HG03135 (cell line): ENCODE data around the gene NTM.

ENCODE experiments used
- ATAC-seq: cut with Tn5 transposase; IDR thresholded peaks from one replicate; pipeline ENCODE4 v1.9.1; 2021; ENCODE audit warnings: mild to moderate bottlenecking, moderate library complexity; ENCODE audit not compliant: unreplicated experiment

The NTM gene

DNA sequence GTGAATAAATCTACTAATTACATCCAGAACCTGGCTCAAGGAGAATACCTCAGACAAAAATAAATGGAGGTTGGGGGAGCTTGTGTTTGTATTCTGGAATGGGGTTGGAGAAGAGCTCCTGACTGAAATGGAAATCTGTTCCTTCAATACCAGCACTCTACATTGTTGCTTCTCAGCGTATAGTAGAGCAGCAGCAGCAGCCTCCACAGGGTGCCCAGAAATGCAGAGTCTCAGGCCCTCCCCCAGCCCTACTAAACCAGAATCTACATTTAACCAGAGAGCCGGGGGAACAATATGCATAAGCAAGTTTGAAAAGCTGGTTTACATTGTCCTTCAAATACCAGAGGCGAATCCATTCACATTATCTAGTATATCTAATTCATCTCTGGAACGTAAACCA is 474.8 kb downstream of the NTM start:
- ATAC-seq, result no peak

DNA sequence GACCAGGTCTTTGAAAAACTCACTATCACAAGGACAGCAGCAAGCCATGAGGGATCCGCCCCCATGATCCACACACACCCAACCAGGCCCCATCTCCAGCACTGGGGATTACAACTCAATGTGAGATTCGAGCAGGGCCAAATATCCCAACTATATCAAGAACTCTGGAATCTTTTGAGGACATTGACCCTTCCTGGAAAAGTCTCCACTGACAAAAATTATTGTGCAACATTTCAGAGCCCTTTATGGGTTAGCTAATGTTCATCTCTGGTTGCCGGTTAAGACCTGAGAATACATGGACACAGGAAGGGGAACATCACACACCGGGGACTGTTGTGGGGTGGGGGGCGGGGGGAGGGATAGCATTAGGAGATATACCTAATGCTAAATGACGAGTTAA is 479.1 kb downstream of the NTM start:
- ATAC-seq, result no peak

DNA sequence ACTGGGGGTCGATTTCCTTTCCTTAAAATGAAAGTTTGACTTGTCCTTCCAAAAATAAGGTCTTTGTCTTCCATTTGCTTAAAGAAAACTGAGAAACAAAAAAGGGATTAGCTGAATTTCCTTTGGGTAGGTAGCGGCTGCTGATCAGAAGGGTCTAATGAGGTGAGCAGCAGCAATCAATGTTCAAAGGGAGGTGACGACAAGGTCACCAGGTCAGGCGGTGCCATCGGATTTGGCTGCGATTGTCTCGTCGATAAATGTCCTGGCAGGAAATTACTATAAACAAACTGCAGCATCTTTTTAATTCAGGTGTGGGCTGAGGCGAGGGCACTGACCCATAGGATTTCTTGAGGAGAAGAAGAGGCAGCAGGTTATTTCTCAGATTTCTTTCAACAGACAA is 480.1 kb downstream of the NTM start:
- ATAC-seq, result no peak

DNA sequence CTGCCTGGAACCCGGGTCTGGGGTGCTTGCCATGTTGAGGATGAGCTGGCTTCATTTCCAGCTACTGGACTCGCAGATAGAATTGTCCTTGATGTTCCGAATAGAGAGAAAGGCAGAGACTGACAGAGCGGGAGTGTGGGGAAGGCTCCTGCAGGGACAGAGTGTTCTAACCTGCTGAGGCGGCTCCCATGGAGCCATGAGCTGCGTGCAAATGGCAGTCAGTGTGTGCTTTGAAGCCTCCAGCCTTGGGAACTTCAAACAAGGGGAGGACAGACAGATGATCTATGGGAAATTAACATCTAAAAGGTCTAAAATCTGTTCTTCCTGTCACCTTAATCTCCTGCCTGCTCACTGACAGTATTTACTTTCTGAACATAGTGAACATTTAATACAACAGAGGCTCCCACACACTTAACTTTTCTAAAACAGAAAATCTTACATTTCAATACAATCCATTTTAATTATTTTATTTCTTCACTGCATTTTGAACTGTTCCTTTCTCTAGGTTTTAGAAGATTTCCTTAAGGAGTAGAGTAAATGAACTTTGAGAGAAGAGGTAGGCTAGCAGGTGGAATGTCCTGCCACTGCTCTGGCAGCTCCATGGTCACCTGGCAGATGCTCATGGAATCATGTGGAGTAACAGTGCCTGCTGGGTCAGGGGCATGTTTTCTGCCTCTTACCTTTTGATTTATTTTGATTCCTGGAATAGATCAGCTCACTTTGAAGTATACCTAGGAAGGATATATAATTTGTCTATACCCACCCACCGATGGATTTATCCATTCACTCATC is 481.7 kb downstream of the NTM start:
- no peak for ATAC-seq

DNA sequence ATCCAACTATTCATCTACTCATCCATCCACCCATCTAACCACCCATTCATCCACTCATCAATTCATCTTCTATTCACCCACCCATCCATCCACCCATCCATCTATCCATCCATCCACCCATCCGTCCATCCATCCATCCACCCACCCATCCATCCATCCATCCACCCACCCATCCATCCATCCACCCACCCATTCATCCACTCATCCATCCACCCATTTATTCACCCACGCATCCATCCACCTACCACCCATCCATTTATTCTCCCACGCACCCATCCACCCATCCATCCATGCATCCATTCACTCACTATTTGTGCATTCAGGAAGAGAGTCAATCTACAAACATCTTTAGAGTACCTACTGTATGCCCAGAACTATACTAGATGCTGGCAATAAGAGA is 482.3 kb downstream of the NTM start:
- no peak for ATAC-seq

DNA sequence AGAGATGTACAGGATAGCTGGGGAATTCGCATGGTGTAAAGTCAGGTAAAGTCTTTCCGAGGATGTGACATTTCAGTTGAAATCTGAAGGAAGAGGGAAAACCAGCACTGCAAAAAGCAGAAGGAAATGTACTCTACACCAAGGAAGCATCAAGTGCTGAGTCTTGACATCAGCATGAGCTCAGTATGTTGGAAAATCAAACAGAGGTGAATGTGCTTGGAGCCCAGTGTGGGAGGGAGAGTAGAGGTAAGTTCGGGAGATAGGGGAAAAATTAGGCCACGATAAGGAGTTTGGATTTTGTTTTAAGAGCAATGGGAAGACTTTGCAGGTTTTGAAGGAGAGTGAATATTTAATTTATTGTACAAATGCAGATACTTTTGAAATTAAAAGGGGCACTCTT is 484.0 kb downstream of the NTM start:
- no peak for ATAC-seq

DNA sequence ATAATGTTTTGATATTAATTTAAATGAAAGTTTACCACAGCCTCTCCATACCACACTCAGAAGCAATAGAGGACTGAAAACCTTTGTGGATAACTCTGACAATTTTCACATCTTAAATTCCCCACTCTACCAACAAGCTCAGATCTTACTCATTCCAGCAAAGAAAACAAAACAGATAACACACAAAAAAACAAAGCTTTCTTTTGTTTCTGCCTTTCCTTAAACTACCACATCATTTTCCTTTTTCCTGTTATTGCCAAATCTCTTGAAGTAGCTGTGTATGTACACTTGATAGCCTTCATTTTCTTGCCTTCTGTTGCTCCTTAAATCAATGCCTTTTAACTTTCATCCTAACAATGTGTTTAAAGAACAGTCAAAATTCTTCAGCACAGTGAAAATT is 484.9 kb downstream of the NTM start:
- no peak for ATAC-seq

DNA sequence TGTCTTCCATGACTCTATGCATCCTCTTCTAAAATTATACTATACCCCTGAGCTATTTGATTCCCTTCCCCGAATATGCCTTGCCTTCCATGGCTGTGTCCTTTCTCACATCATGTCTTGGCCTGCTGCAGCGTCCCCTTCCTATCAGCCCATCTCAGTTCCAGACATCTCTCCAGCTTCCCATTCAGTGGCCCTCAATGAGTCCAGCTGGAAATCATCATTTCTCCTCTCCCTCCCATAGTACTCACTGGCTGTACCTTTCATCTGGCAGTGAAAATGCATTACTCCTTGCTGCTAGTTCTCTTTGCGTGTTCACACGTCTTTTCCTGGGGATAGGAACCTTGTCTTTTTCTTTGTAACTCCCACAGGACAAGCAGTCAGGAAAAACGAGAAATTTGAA is 486.8 kb downstream of the NTM start:
- ATAC-seq, result no peak

DNA sequence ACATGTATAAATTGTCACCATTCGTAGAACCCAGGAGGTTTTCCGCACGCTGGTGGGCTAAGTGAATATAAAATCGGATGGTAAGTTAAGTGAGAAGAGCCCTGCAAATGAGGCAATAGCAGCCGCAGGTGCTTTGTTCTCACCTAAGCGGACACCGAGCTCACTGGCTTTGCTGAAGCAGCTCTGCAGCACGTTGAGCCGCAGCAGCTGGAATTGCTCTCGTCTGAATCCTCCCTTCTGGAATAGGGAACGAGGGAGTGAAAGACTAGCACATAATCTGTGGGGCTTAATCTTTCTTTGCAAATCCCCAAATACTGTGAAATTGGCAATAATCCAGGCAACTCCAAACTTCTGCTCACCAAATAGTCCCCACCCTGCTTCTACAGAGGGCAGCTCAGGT is 488.1 kb downstream of the NTM start:
- no peak for ATAC-seq

DNA sequence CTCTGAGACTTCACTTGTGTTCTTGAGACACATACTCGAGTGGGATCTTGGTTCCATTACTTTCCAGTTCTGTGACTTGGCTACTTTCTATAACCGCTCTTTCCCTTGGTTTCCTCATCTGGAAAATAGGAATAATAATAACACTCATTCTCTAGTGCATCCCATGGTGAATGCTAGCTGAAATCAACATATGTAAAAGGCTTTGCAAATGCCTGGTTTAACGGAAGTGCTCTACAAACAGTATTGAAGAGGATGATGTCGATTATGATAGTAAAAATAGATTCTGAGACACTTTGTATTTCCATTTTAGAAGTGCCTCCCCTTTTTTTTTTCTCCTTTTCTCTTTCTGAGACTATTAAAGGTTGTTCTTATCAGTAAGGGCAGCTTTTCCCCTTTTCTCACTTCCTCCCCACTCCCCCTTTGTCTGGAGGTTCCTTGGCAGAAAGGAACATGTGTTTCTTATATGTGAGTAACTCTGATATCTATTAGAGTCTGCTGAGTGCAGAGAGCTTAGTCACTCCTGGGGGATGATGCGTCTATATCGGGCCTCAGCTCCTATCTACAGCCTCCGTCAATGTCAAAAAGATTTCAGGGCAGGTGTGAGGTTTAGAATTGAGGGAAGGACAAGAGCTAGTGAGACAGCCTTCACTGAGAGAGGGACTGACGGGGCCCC is 489.3 kb downstream of the NTM start:
- ATAC-seq, result no peak

DNA sequence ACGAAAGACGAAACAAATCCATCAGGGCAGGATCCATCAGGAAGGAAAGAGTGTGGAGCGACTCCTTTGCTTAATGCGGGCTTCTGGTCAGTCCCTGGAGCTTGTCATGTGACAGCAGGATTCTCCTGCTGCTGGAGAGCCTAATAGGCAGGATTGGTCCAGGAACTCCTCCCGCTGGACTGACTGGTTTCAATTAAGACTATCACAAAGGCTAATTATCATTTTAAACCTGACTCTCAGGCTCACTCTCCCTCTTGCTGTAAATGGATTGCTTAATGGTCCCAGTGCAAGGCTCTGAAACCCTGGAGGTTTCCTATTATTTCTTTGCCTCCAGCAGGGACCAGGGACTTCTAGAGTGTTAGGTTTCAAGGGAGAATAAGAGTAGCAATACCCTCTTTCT is 493.8 kb downstream of the NTM start:
- ATAC-seq, result no peak

DNA sequence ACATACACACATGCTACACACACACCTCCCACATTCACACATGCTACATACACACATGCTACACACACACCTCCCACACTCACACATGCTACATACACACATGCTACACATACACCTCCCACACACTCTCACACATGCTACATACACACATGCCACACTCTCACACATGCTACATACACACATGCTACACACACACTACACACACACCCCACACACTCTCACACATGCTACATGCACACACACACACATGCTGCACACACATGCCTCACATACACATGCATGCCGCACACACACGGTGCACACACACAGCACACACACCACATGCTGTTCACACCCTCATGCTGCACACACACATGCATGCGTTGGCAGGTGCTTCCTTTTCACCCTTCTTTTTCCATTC is 495.4 kb downstream of the NTM start:
- no peak for ATAC-seq

DNA sequence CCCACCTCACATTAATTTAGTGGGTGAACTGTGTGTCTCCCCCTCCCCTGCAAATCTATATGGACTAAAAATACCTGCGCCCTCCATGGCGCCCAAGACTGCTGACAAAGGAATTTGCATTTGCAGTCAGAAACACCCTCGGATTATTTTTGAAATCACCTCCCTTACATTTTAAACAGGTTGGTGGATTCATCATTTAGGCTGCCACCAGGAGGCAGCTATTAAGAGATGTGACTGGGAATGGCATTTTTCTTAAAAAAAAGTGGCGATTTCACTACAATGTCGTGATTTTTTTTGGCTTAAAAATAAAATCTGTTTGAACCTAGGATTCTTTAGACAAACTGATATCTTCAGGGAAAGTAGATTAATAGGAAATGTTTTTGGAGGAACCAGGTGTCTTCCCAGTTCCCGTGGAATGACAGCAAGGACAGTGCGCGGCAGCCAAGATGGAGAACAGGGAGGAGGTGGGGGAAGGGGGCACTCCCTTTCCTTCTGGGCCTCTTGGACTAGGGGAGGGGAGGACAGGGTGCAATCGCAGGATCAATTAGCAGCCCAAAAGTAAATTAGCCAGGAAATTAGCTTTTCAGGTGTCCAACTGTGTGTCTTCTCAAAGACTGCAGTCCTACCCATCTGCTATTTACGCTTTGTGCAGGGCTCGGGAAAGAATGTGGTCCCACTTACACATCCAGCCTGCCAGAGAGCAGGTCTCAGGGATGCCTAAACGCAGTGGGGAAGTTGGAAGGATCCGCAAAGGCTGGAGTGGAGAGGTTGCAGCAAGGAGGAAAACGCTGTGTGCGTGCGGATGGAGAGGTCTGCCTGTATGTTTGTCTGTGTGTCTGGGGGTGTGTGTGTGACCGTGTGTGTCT is 496.4 kb downstream of the NTM start:
- ATAC-seq, result no peak

DNA sequence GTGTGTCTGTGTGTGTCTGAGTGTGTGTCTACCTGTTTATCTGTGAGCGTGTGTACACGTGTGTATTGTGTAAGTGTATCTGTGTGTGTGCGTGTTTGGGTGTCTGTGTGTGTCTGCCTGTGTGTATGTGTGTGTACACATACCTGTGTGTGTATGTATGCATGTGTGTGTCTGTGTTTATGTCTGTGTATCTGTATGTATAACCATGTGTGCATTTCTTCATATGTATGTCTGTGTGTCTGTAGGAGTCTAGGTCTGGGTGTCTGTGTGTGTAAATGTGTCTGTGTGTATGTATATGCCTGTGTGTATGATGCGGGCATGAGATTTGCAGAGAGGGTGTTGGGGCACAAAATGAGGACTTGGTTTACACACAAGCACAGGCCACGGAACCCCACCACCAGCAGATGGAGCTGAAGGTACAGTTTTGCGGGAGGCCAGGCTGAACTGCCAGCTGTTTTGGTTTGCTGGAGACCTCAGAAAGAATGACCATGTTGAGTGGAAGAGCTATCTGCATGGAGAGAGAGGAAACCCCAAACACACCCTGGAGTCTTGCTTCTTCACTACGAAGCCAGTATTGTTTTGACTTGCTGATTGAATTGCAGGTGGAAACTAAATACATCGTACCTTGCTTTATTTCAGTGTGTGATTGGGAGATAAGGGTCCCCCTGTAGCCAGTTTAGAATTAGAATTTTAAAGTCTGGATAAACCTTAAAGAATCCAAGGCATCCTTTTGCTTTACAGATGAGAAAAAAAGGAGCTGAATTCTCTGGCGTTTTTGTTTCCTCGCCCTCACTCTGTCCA is 497.2 kb downstream of the NTM start:
- no peak for ATAC-seq

DNA sequence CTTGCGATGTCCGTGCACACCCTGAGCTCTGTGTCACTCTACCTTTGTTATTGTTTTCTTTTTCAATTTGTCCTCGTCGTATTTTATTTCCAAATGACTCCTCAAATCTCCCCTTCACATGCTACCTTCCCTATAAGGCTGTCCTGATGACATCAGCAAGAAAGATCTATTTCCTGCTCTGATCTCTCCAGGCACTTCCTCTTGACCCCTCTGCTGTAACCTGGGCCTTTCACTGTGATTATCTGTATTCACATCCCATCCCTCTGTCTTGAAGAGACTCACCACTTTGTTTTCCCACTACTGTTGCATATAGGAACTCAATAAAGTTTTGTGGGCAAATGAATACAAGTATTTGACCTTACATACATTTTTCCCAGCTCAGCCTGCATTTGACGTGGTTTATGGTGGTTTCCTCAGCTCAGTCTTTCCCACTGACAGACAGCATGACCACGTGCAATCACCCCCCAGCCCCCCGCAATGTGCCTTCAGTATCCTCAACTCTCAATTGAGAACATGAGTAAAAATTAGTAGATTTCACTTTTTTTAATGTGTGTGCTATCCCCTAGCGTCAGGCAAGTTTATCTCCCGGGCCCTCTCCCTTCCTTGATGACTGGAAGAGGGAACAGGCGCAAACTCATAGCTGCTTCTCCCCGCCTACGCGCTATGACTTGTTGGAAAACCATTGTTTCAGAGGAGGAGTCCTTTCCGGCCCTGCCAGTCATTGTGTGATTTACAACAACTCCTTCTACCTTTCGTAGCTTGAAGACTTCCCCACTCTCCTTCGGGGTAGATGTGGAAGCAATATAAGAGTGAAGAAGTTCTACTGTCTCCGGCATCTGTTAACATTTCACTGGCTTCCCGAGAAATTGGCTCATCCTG is 498.5 kb downstream of the NTM start:
- ATAC-seq, result no peak

DNA sequence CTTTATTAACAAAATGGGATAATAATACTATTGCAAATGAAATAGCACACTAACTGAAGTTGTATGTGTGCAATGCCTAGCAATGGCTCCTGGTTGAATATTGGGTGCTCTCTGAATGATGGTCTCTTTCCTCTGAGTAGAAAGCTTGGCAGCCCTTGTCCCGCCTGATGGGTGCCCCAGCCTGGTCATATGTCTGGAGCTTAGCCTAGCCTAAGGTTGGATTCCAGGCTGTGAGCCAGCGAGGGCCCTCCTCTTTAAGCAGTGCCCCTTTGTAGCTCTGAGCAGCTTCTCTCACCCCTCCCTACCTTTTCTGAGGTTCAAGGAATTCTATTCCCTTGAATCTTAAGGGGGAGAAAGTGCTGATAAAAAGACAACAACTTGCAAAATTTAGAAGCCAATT is 499.9 kb downstream of the NTM start:
- no peak for ATAC-seq

DNA sequence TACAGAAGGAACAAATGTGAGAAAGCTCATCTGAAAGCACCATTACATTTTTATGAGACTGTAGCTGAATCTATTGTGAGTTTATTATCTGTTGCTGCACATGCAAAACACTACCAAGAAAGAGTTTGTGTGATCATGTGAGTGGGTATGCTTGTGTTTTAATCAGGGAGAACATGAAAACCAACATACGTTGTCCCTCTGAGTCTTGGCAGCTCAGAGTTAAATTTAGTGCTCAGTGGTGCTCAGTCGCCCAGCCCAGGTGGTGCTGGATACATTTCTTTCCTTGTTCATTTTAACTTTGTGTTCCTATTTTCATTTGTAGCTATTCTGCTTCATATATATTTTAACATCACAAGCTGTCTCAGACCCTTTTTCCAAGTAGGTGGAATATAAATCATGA is 500.6 kb downstream of the NTM start:
- ATAC-seq, result no peak

DNA sequence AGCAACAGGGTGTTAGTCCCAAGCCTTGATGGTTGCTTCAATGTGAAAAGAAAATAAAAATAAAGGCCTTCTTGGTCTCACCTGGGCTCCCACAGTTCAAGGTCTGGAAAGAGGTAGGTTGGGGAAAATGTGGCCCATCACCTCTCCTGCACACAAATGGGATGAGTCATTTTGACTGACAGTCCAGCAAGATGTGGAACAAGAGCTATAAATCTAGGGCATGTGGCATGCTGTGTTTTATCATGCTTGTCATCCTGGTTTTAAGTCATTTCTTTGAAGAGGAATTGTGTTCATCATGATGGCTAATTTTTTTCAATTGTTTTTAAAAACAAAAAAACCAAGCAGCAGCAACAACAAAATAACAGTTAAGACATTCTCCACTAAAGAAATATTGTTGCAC is 503.7 kb downstream of the NTM start:
- ATAC-seq, result no peak

DNA sequence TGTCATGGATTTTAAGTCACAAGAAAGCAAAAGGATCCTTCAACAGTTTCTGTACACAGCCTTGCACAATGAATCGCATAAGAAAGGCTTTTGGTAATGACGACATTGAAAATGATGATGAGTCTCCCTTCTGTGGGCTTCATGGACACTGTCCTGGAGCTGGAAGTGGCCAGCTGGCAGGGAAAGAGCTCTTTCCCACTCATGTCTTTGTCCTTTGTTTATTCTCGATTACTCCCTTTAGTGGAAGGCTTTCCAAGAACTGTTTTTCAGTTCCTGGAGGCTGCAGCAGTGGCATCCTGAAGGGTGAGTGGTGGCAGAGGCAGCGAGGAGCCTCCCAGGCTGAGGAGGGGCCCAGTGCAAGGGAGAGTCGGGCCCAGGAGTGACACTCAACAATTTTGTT is 505.2 kb downstream of the NTM start:
- ATAC-seq, result no peak
